ENCODE data around the gene SHROOM4. TPM values are rescaled to one million over a fixed set of nuclear protein-coding genes. Genes with fewer than 3 reads are reported as not detected.

SHROOM4 gene
- total RNA-seq, 3 donors from 2014 or later = 2.9 to 3.6 (median 3.2) TPM

GRCh38 chrX:50613846-50614245 is 200.1 kb downstream of the SHROOM4 start:
- Histone ChIP-seq H3K4me3 (no peak overlapping the region), H3K9me3 (no peaks in the 10 kb centered on the region), H3K36me3 (ENCODE audit: low read depth) (no peaks in the 10 kb centered on the region), H3K4me1 (ENCODE audit: low read depth) (no peaks in the 10 kb centered on the region)
- no peak for TF ChIP-seq CTCF (IDR thresholded peaks at IDR 0.05)
- DNase-seq (no peak), ATAC-seq (no peak)
- intact Hi-C loops (cut with DNase I, micrococcal nuclease) = no loop called here

- H3K36me3 ChIP-seq (ENCODE audit: low read depth) = no peaks in the 10 kb centered on the region
- DNase-seq = no peak
- H3K9me3 ChIP-seq = no peaks in the 10 kb centered on the region
- intact Hi-C loops (cut with DNase I, micrococcal nuclease) = no loop called here
- no peak for TF ChIP-seq CTCF (IDR thresholded peaks at IDR 0.05)
- no peak overlapping the region for H3K4me3 ChIP-seq
- no peak for ATAC-seq
- no peaks in the 10 kb centered on the region for H3K4me1 ChIP-seq (ENCODE audit: low read depth)
Observed at GRCh38 chrX:50609796-50610195, 204.2 kb downstream of the SHROOM4 start.

- intact Hi-C loops (cut with DNase I, micrococcal nuclease) = no loop called here
- Histone ChIP-seq H3K36me3 (ENCODE audit: low read depth) (no peaks in the 10 kb centered on the region), H3K9me3 (no peaks in the 10 kb centered on the region), H3K4me3 (no peak overlapping the region), H3K4me1 (ENCODE audit: low read depth) (no peaks in the 10 kb centered on the region)
- no peak for TF ChIP-seq CTCF (IDR thresholded peaks at IDR 0.05)
- DNase-seq = no peak
- ATAC-seq = no peak
Observed at GRCh38 chrX:50606300-50606950, 207.6 kb downstream of the SHROOM4 start.

GRCh38 chrX:50596056-50596455 is 217.9 kb downstream of the SHROOM4 start:
- DNase-seq (no peak), ATAC-seq (no peak)
- intact Hi-C loops (cut with DNase I, micrococcal nuclease) = no loop called here
- H3K4me1 ChIP-seq (ENCODE audit: low read depth) = no peaks in the 10 kb centered on the region
- TF ChIP-seq CTCF (IDR thresholded peaks at IDR 0.05) = no peak
- no peaks in the 10 kb centered on the region for H3K36me3 ChIP-seq (ENCODE audit: low read depth)
- no peak overlapping the region for H3K4me3 ChIP-seq
- H3K9me3 ChIP-seq = no peaks in the 10 kb centered on the region

- H3K9me3 ChIP-seq = no peaks in the 10 kb centered on the region
- DNase-seq (no peak), ATAC-seq (no peak)
- no peaks in the 10 kb centered on the region for H3K36me3 ChIP-seq (ENCODE audit: low read depth)
- no peak overlapping the region for H3K4me3 ChIP-seq
- no peaks in the 10 kb centered on the region for H3K4me1 ChIP-seq (ENCODE audit: low read depth)
- intact Hi-C loops (cut with DNase I, micrococcal nuclease) = no loop called here
- no peak for TF ChIP-seq CTCF (IDR thresholded peaks at IDR 0.05)
Observed at GRCh38 chrX:50594788-50595187, 219.2 kb downstream of the SHROOM4 start.

- no peak for TF ChIP-seq CTCF (IDR thresholded peaks at IDR 0.05)
- no peak overlapping the region for H3K4me3 ChIP-seq
- no peak for ATAC-seq
- H3K9me3 ChIP-seq = no peaks in the 10 kb centered on the region
- DNase-seq = no peak
- intact Hi-C loops (cut with DNase I, micrococcal nuclease) = loop anchor here in 1 of 2 donors (10.0 kb wide), 1 partner anchor 672 kb away; no protein-coding TSS in a partner anchor
- H3K36me3 ChIP-seq (ENCODE audit: low read depth) = no peaks in the 10 kb centered on the region
- no peaks in the 10 kb centered on the region for H3K4me1 ChIP-seq (ENCODE audit: low read depth)
Observed at GRCh38 chrX:50586980-50587379, 227.0 kb downstream of the SHROOM4 start.
